ENCODE measurements around the gene RPS8.
A peak's percentile ranks its signal among the peaks of the same experiment; 100 is the strongest.

Gene RPS8

DNA sequence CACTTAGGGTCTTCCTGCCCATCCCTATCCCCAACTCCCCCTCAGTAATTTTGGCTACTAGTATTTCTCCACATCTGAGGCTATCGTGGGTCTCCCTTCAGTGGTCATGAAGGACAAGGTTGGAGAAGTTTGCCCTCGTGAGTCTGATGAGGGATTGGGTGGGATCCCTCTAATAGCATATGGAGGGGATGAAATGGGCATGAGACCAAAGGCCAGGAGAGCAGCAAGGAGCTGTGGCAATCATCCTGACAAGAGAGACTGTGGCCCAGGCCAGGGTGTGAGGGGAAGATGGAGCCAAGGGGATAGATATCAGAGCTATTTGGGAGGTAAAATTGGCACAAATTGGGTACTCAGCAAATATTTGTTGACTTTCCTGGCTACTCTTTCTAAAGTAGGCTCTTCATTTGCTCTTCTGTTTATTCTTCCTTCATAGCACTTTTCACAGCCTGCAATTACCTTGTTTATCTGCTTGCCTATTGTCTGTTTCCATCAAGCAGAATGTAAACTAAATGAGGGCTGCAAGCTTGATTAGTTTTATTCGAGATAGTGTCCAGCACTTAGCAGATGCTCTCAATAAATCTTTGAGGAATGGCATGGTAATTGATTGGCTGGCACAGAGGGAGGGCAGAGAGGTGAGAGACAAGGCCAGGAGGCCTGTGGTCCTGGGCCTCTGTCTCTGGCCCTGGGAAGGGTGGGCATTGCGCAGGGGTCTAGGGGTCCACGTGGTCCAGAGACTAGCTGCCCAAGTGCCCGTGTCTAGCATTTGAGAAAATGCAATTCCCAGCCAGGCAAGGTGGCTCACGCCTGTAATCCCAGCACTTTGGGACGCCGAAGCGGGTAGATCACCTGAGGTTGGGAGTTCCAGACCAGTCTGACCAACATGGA lies 23.4 kb downstream of the RPS8 start:
- H3K4me3 ChIP-seq (ENCODE audit: low read depth, low read length), result no peak overlapping the region
- DNase-seq (ENCODE audit: low read depth), result peak; percentile 65
- TF ChIP-seq CTCF (IDR thresholded peaks at IDR 0.05; ENCODE audit: control insufficient read depth, extremely low read depth, insufficient read depth), result no peak

DNA sequence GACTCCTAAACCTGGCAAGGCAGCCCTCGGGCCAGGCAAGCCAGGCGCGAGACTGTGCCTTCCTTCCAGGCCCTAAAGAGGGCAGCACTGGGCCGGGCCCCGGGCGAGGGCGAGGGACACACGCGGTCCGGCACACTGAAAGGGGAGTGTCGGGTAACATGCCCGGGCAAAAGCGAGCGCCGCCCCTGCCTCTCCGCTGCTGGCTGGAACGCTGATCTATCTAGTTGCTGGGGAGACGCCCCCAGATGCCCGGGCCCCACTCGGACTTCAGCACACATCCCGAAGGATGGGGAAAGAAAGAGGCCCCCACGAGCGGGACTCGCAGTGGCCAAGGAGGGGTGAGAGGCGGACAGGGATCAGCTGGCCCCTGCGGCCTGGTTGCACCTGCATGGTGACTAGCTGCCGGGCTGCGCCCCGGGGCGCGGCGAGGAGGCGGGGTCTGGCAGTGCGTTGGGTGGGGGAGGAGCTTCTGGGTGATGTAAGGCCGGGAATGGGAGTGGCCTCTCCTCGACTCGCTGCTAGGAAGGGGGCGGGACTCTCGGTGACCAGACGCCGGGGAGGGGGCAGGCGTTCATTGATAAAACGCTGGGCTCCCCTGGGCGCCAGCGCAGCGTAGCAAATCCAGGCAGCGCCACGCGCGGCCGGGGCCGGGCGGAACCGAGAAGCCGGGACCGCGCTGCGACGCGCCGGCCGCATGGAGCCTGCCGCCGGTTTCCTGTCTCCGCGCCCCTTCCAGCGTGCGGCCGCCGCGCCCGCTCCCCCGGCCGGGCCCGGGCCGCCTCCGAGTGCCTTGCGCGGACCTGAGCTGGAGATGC lies 24.6 kb downstream of the RPS8 start, which contains the start of gene PLK3:
TSS of gene PLK3 (plus strand) at position 608 of the 815 bp plus-strand sequence. CDS start at position 695, 87 bp downstream.
- H3K4me3 ChIP-seq (ENCODE audit: low read depth, low read length), result peak within 1 kb of the TSS; percentile 61
- peak; percentile 93 for TF ChIP-seq CTCF (IDR thresholded peaks at IDR 0.05; ENCODE audit: control insufficient read depth, extremely low read depth, insufficient read depth)
- peak; percentile 90 for DNase-seq (ENCODE audit: low read depth)

GRCh38 chr1:44801491-44802305 lies 26.4 kb downstream of the RPS8 start:
- no peak overlapping the region for H3K4me3 ChIP-seq (ENCODE audit: low read depth, low read length)
- DNase-seq (ENCODE audit: low read depth), result no peak
- no peak for TF ChIP-seq CTCF (IDR thresholded peaks at IDR 0.05; ENCODE audit: control insufficient read depth, extremely low read depth, insufficient read depth)

DNA sequence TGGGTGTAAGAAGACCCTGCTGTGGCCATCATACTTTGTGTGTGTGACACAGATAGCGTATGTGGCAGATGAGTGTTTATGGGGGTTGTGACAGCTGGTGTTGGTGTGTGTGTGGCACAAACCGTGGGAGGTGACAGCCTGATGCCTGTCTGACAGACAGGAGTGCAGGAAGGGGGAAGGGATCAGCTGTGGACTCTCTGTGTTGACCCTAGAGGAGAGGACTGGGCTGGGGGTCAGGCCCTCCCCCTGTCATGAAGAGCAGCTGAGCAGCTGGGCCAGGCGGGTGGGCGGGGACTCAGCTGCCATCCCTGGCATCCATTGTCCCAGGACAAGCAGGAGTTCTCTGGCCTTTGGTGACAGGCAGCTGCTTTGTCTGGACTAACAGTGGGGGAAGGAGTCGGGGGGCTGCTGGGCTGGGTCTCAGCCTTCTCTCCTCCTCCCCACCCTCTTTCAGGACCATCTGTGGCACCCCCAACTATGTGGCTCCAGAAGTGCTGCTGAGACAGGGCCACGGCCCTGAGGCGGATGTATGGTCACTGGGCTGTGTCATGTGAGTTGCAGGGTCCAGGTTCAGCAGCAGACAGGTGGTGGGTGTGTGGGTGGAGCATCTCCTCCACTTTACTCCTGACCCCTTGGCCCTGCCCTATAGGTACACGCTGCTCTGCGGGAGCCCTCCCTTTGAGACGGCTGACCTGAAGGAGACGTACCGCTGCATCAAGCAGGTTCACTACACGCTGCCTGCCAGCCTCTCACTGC lies 27.1 kb downstream of the RPS8 start:
- no peak for DNase-seq (ENCODE audit: low read depth)
- H3K4me3 ChIP-seq (ENCODE audit: low read depth, low read length), result no peak overlapping the region
- TF ChIP-seq CTCF (IDR thresholded peaks at IDR 0.05; ENCODE audit: control insufficient read depth, extremely low read depth, insufficient read depth), result no peak

GRCh38 chr1:44803062-44803311 lies 27.6 kb downstream of the RPS8 start:
- no peak overlapping the region for H3K4me3 ChIP-seq (ENCODE audit: low read depth, low read length)

More at GRCh38 chr1:44803062-44803311, 27.6 kb downstream of the RPS8 start:
- TF ChIP-seq CTCF (IDR thresholded peaks at IDR 0.05; ENCODE audit: control insufficient read depth, extremely low read depth, insufficient read depth), result no peak
- no peak for DNase-seq (ENCODE audit: low read depth)
